Skin of body (tissue), 2 donors: Measurements from ENCODE around the gene HMX1. TPM values are rescaled to one million over a fixed set of nuclear protein-coding genes. Genes with fewer than 3 reads are reported as not detected.

Source experiments
- DNase-seq: peaks from one replicate; lab custom pipeline; 2025; lab: John Stamatoyannopoulos, UW
- total RNA-seq: library from RNA; depleted of rRNA; stranded (reverse); fragments of >200 nt; gene quantifications from one replicate; pipeline ENCODE4 v1.2.3, GENCODE V29; 2014

HMX1 gene
- total RNA-seq, 1 donor from 2014 or later = 0.20 TPM

GRCh38 chr4:8820178-8821102, 51.2 kb downstream of the HMX1 start:
- DNase-seq = no peak

- DNase-seq = no peak
These were observed 52.0 kb downstream of the HMX1 start for GRCh38 chr4:8819473-8820177.

GRCh38 chr4:8819019-8819418, 52.6 kb downstream of the HMX1 start:
- DNase-seq = no peak

- DNase-seq = no peak
These were observed 53.4 kb downstream of the HMX1 start for GRCh38 chr4:8818063-8818881.

- no peak for DNase-seq
These were observed 53.9 kb downstream of the HMX1 start for GRCh38 chr4:8817813-8818062.

GRCh38 chr4:8817096-8817812, 54.4 kb downstream of the HMX1 start:
- no peak for DNase-seq
